SJSA1 (cell line): ENCODE results near the gene MAGEC1. TPM values are rescaled to one million over a fixed set of nuclear protein-coding genes. Genes with fewer than 3 reads are reported as not detected.
"Not testable (repeated sequence)": the region's sequence is repeated elsewhere in the genome, so short reads cannot be mapped to it uniquely, and the experiment has no call there.

Experiments used
- DNase-seq, 2 experiments: peaks; one replicate each; pipeline ENCODE4 v3.0.0-alpha.2; 2015 to 2020; ENCODE audit warnings: low spot score in 2 of 2, low read depth in 1 of 2
- H3K27ac ChIP-seq: fragments of 250-450 bp; sonication (Bioruptor Pico); 2 replicates; pipeline ENCODE4 v1.5.1; 2020; ENCODE audit warnings: mild to moderate bottlenecking, moderate library complexity
- H3K27me3 ChIP-seq: fragments of 250-450 bp; sonication (Bioruptor Pico); replicated peaks from 2 replicates; pipeline ENCODE4 v1.5.1; 2020; ENCODE audit warnings: mild to moderate bottlenecking, moderate library complexity
- H3K36me3 ChIP-seq: fragments of 250-450 bp; sonication (Bioruptor Pico); 2 replicates; pipeline ENCODE4 v1.5.1; 2020; ENCODE audit warnings: mild to moderate bottlenecking
- H3K4me1 ChIP-seq: fragments of 250-450 bp; sonication (Bioruptor Pico); replicated peaks from 2 replicates; pipeline ENCODE4 v1.6.1; 2021; ENCODE audit warnings: mild to moderate bottlenecking
- H3K4me3 ChIP-seq: fragments of 250-450 bp; sonication (Bioruptor Pico); 2 replicates; pipeline ENCODE4 v1.5.1; 2020; ENCODE audit warnings: mild to moderate bottlenecking
- H3K9me3 ChIP-seq: fragments of 250-450 bp; sonication (Bioruptor Pico); replicated peaks from 2 replicates; pipeline ENCODE4 v1.5.1; 2020; ENCODE audit warnings: mild to moderate bottlenecking
- total RNA-seq: library from RNA; depleted of rRNA; stranded (reverse); fragments of >200 nt; shearing (Covaris generic); gene quantifications from 2 replicates; pipeline ENCODE4 v1.2.3, GENCODE V29; 2014; rRNA removed

Gene MAGEC1, protein sequence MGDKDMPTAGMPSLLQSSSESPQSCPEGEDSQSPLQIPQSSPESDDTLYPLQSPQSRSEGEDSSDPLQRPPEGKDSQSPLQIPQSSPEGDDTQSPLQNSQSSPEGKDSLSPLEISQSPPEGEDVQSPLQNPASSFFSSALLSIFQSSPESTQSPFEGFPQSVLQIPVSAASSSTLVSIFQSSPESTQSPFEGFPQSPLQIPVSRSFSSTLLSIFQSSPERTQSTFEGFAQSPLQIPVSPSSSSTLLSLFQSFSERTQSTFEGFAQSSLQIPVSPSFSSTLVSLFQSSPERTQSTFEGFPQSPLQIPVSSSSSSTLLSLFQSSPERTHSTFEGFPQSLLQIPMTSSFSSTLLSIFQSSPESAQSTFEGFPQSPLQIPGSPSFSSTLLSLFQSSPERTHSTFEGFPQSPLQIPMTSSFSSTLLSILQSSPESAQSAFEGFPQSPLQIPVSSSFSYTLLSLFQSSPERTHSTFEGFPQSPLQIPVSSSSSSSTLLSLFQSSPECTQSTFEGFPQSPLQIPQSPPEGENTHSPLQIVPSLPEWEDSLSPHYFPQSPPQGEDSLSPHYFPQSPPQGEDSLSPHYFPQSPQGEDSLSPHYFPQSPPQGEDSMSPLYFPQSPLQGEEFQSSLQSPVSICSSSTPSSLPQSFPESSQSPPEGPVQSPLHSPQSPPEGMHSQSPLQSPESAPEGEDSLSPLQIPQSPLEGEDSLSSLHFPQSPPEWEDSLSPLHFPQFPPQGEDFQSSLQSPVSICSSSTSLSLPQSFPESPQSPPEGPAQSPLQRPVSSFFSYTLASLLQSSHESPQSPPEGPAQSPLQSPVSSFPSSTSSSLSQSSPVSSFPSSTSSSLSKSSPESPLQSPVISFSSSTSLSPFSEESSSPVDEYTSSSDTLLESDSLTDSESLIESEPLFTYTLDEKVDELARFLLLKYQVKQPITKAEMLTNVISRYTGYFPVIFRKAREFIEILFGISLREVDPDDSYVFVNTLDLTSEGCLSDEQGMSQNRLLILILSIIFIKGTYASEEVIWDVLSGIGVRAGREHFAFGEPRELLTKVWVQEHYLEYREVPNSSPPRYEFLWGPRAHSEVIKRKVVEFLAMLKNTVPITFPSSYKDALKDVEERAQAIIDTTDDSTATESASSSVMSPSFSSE
- total RNA-seq, result not detected in 2 replicates

DNA sequence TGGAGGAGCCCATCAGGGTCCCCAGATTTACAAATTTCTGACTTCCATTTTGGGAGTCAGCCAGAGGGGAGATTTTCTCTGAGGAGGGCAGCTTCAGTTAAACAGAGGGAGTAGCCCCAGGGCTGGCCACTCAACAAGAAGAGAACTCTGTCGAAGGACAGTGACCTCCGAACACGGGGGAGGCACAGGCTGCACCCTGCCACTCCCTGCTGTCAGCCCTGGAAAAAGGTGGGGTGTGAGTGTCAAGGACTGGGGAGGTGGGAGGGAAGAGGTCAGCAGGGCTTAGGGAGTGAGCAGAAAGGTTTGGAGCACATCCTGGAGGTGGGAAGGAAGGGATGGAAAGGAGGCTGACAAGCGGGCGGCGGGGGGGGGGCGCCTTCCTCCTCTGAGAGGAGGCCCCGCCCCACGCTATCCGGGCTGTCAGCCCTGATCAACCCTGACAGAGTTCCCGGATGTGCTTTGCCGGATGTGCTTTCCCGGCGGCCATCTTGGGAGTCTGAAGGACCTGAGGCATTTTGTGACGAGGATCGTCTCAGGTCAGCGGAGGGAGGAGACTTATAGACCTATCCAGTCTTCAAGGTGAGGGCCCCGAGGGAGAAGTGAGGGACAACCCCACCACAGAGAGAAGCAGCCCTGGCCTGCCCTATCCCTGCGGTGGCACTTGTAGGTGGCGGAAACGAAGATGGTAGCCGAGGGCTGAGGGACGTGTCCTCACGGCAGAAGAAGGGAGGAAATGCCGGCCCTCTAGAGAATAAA lies at the start of gene MAGEC1:
TSS of gene MAGEC1 (plus strand) at position 495 of the 756 bp plus-strand sequence. CDS start 1,179 bp downstream, outside the sequence.
- H3K4me3 ChIP-seq, result no peak within 1 kb of the TSS
- no peaks in the 10 kb centered on the region for H3K9me3 ChIP-seq
- H3K36me3 ChIP-seq, result no peaks in the 10 kb centered on the region
- H3K27ac ChIP-seq, result no peak within 1 kb of the TSS
- no peaks in the 10 kb centered on the region for H3K4me1 ChIP-seq
- H3K27me3 ChIP-seq, result no peaks in the 10 kb centered on the region
- DNase-seq, result no peak

DNA sequence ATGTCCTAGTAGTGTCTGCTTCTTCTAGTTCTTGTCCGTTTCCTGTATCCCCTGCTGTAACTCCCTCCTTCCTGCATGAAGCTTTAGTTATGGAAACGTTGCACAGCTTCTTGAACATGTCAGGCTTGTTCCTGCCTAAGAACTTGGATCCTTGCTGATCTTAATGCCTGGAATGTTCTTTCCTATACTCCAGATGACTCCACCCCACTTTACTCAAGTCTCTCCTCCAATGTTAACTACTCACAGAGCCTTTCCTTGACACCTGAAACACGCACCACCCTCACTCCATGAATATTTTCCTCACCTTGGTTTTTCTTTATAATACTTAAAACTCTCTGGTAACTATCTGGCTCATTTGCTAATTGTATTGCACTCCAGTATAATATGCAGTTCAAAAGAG lies 46.2 kb upstream of the MAGEC1 start:
- no peaks in the 10 kb centered on the region for H3K4me1 ChIP-seq
- no peak for DNase-seq
- no peak overlapping the region for H3K27ac ChIP-seq
- no peaks in the 10 kb centered on the region for H3K36me3 ChIP-seq
- no peaks in the 10 kb centered on the region for H3K27me3 ChIP-seq
- no peak overlapping the region for H3K4me3 ChIP-seq
- H3K9me3 ChIP-seq, result no peaks in the 10 kb centered on the region

DNA sequence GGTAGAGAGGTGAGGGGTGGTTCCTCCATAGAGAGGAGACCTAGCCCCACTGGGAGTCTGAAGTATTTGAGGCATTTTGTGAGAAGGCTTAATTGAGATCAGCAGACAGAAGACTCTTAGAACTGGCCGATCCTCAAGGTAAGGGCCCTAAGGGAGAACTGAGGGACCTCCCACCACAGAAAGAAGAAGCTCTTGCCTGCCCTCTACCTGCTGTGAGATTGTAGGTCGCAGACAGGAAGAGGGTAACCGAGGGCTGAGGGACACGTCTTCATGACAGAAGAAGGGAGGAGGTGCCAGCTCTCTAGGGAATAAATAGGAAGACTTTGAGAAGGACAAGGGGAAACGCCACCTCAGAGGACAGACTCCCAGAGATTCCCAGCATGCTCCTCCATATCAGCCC lies 24.1 kb upstream of the MAGEC1 start:
- Histone ChIP-seq H3K4me3 (no peak overlapping the region), H3K36me3 (no peaks in the 10 kb centered on the region), H3K27me3 (no peaks in the 10 kb centered on the region), H3K27ac (no peak overlapping the region), H3K4me1 (no peaks in the 10 kb centered on the region), H3K9me3 (no peaks in the 10 kb centered on the region)
- no peak for DNase-seq

DNA sequence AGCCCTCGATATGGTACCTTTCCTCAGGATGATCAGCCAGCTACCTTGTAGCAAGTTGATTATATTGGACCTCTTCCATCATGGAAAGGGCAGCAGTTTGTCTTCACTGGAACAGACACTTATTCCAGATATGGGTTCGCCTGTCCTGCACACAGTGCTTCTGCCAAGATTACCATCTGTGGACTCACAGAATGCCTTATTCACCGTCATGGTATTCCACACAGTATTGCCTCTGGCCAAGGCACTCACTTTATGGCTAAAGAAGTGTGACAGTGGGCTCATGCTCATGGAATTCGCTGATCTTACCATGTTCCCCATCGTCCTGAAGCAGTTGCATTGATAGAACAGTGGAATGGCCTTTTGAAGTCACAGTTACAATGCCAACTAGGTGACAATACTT lies 14.9 kb upstream of the MAGEC1 start:
- H3K4me3 ChIP-seq, H3K27ac ChIP-seq, H3K9me3 ChIP-seq, DNase-seq, H3K27me3 ChIP-seq, H3K4me1 ChIP-seq, H3K36me3 ChIP-seq: not testable (repeated sequence)

DNA sequence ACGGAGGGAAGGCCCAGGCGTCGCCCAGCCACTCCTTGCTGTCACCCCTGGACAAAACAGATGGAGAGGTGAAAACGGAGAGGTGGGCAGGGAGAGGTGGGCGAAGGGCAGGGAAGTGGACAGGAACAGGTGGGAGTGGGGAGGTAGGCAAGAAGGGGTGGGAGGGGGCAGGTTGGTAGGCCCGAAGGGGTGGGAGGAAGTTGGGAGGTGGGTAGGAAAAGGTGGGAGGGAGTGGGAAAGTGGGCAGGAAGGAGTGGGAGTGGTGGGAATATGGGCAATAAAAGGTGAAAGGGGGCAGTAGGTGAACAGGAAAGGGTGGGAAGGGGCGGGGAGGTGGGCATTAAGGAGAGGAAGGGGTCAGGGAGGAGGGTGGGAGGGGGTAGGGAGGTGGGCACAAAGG lies 9.0 kb upstream of the MAGEC1 start:
- no peak for DNase-seq

DNA sequence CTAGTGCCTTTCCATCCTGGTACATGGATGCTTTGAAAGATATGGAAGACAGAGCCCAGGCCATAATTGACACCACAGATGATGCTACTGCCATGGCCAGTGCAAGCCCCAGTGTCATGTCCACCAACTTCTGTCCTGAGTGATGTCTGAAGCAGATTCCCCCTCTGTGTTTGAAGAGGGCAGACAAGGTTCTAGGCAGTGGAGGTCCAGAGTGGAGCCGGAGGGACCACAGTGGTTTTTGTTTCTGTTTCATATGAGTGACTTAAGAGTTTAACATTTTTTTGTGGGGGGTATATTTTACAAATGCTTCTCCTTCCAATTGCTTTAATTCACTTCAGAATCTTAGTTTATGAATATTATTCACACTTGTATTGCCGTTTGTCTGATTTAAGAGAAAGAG lies 6.0 kb upstream of the MAGEC1 start:
- no peak for DNase-seq
- Histone ChIP-seq H3K4me3 (no peak overlapping the region), H3K27ac (no peak overlapping the region), H3K27me3 (no peaks in the 10 kb centered on the region), H3K4me1 (no peaks in the 10 kb centered on the region), H3K36me3 (no peaks in the 10 kb centered on the region), H3K9me3 (no peaks in the 10 kb centered on the region)

More for the DNA sequence above, 9.0 kb upstream of the MAGEC1 start:
- Histone ChIP-seq H3K4me3 (no peak overlapping the region), H3K36me3 (no peaks in the 10 kb centered on the region), H3K27me3 (no peaks in the 10 kb centered on the region), H3K27ac (no peak overlapping the region), H3K4me1 (no peaks in the 10 kb centered on the region), H3K9me3 (no peaks in the 10 kb centered on the region)

DNA sequence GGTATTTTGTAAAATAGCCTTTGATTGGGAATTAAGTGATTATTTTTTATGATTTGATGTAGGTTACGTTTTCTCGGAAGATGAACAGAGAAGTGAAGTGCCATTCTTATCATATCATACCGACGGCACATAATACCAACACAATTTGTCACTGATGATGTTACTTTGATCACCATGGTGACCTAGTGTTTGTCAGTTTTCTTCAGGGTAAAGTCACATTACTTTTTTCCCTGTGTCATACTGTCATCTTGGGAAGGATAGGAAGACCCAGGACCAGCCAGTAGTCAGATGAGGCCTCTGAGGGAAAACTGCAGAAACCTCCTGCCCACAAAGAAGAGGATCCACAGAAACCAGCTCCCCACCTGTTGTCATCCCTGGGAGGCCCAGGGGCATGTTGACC lies 1.3 kb upstream of the MAGEC1 start:
- DNase-seq, result no peak
- Histone ChIP-seq H3K9me3 (no peaks in the 10 kb centered on the region), H3K36me3 (no peaks in the 10 kb centered on the region), H3K4me1 (no peaks in the 10 kb centered on the region), H3K27me3 (no peaks in the 10 kb centered on the region), H3K4me3 (no peak overlapping the region), H3K27ac (no peak overlapping the region)

DNA sequence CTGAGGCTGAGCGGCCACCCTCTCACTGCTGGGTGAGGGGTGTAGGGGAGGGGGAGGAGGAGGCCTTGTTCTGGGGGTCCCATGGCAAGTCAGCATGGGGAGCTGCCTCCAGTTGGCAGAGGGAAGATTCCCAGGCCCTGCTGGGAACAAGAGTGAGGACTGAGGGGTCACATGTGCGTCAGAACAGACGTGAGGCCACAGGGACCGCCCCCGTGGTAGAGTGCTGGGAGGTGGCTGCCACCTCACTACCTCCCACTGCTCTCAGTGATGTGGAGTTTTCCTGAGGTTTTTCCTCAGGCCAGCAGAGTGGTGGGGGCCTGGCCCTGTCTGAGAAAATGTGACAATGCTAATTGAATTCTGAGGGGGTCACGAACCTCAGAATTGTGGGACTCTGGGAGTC lies 568 bp downstream of the MAGEC1 start:
- H3K27ac ChIP-seq, result no peak overlapping the region

DNA sequence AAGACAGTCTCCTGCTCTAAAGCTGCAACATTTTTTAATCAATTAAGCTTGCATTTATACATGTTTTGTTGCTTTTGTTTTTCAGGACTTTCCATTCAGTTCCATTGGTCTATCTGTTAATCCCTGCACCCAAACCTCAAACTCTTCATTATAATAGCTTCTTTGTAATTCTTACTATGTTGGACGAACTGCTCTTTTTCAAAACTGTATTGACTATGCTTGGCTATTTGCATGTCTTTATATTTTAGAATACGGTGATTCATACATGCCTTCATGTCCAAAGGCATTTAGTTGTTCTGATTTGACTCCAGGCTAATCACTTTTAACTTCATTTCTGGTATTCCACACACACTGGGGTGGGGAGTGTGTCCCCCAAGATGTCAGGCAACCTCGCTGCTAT lies 14.1 kb downstream of the MAGEC1 start:
- Histone ChIP-seq H3K9me3 (no peaks in the 10 kb centered on the region), H3K4me1 (no peaks in the 10 kb centered on the region), H3K4me3 (no peak overlapping the region), H3K36me3 (no peaks in the 10 kb centered on the region), H3K27me3 (no peaks in the 10 kb centered on the region), H3K27ac (no peak overlapping the region)
- no peak for DNase-seq

More for the DNA sequence above, 568 bp downstream of the MAGEC1 start:
- H3K4me1 ChIP-seq, result no peaks in the 10 kb centered on the region
- no peaks in the 10 kb centered on the region for H3K27me3 ChIP-seq
- no peaks in the 10 kb centered on the region for H3K36me3 ChIP-seq
- H3K9me3 ChIP-seq, result no peaks in the 10 kb centered on the region
- no peak for DNase-seq
- no peak overlapping the region for H3K4me3 ChIP-seq

DNA sequence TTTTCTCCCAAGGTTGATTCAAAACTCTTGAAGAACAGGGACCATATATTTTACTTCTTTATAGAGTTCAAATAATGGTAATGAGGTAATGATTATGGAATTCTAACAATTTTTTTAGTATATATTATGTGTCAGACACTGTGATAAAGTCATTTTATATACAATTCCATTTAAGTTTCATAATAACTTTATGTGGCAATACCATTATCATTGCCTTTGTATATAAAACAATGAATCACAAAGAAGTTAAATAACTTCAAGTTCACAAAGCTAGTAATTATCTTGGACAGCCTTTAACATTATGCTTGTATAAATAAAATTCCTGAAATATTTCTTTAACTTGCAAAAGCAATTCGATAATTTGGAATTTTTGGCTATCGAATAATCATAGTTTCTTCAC lies 20.6 kb downstream of the MAGEC1 start:
- Histone ChIP-seq H3K9me3 (no peaks in the 10 kb centered on the region), H3K36me3 (no peaks in the 10 kb centered on the region), H3K27ac (no peak overlapping the region), H3K4me1 (no peaks in the 10 kb centered on the region), H3K4me3 (no peak overlapping the region), H3K27me3 (no peaks in the 10 kb centered on the region)
- no peak for DNase-seq

DNA sequence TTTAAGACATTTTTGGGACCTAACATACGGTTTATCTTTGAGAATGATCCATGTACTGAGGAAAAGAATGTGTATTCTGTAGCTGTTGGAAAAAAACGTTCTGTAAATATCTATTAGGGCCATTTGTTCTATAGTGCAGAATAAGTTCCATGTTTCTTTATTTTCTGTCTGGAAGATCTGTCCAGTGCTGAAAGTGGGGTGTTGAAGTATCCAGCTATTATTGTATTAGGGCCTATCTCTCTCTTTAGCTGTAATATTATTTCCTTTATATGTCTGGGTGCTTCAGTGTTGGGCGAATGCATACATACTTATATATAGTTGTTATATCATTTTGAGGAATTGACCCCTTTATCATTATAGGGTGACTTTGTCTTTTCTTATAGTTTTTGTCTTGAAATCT lies 24.7 kb downstream of the MAGEC1 start:
- no peaks in the 10 kb centered on the region for H3K9me3 ChIP-seq
- no peak for DNase-seq
- no peaks in the 10 kb centered on the region for H3K27me3 ChIP-seq
- H3K27ac ChIP-seq, result no peak overlapping the region
- no peaks in the 10 kb centered on the region for H3K4me1 ChIP-seq
- no peak overlapping the region for H3K4me3 ChIP-seq
- H3K36me3 ChIP-seq, result no peaks in the 10 kb centered on the region

DNA sequence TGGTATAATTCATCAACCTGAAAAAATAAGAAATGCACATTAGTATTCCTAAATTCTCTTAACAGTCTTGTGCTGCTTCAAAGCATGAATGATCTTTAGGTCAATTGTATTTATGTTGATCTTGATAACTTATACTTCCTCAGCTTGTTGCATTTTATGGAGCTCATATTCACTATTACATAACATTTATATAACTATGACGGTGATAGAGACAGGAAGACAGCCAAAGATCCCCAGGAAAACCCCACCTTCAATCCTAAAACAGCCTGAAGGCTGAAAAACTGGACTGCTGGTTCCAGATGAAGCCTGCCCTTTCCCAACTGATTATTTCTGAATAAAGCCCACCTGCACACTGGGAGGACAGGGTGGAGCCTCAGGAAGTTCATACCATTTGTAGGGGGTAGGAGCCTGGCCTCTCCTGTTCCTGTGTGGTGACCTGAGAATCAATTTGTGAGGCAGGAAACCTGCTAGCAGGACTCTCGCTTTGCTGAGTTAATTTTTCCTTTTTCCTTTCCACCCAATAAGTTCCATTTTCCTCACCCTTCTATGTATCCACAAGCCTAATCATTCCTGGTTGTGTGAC lies 30.5 kb downstream of the MAGEC1 start:
- Histone ChIP-seq H3K27ac (no peak overlapping the region), H3K27me3 (no peaks in the 10 kb centered on the region), H3K9me3 (no peaks in the 10 kb centered on the region), H3K4me1 (no peaks in the 10 kb centered on the region), H3K36me3 (no peaks in the 10 kb centered on the region), H3K4me3 (no peak overlapping the region)
- DNase-seq, result no peak

DNA sequence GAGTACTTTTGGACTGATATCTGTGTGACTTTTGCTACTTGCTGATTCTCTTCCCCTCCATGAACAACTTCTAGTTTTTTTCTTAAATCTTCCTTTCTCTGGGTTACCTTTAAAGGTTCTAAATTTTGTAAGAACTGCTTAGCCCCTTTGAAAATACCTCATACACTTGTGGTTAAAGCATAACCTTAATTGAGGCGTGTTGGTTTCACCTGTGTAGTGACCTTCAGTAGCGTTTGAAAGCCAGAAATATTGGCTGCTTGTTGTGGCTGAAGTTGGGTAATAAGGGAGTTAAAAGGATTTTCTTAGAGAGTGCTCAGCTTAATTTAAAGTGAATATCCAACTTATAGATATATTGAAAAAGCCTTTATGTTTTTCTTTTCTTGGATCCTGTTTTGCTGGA lies 32.0 kb downstream of the MAGEC1 start:
- H3K4me1 ChIP-seq, result no peaks in the 10 kb centered on the region
- no peaks in the 10 kb centered on the region for H3K9me3 ChIP-seq
- no peak overlapping the region for H3K27ac ChIP-seq
- H3K36me3 ChIP-seq, result no peaks in the 10 kb centered on the region
- no peak overlapping the region for H3K4me3 ChIP-seq
- no peak for DNase-seq
- H3K27me3 ChIP-seq, result no peaks in the 10 kb centered on the region
